CD4-positive, alpha-beta T cell (primary cell): ENCODE measurements around the gene PRPF19. TPM values are rescaled to one million over a fixed set of nuclear protein-coding genes. Genes with fewer than 3 reads are reported as not detected.

Source experiments
- ATAC-seq: fragments of 200-7000 bp; cut with Tn5 transposase; one replicate; pipeline ENCODE4 v1.10.0; 2022; ENCODE audit warnings: mild to moderate bottlenecking; ENCODE audit not compliant: poor library complexity
- CTCF ChIA-PET: fragments of 350-600 bp; sonication (Branson Sonifier 250); formaldehyde crosslinking; loops from one replicate; lab custom pipeline; 2021; ENCODE audit warnings: antibody characterized with exemption, inconsistent platforms; lab: Charles Lee
- POLR2A ChIA-PET: fragments of 350-600 bp; sonication (Branson Sonifier 250); formaldehyde crosslinking; loops from one replicate; lab custom pipeline; 2021; ENCODE audit warnings: antibody characterized with exemption, inconsistent platforms; lab: Charles Lee
- DNase-seq, 14 experiments: peaks; one replicate each; pipeline ENCODE4 v3.0.0-alpha.2; 2013 to 2020; ENCODE audit warnings: mixed read lengths in 2 of 14
- H3K27ac ChIP-seq, 2 donors: one replicate each; pipeline versions ENCODE4 v1.5.1 to v1.7.0; 2013; ENCODE audit warnings: low read length in 2 of 2, low read depth in 1 of 2, mild to moderate bottlenecking in 1 of 2
- H3K27me3 ChIP-seq, 2 experiments: 1 replicate in 1 of 2; 2 replicates in 1 of 2; pipeline versions ENCODE4 v1.6.1 to v1.7.0; 2013; ENCODE audit warnings: low read length in 2 of 2, control low read depth in 1 of 2, mild to moderate bottlenecking in 1 of 2, moderate library complexity in 1 of 2; ENCODE audit not compliant: insufficient read depth in 2 of 2, control insufficient read depth in 1 of 2
- H3K36me3 ChIP-seq: one replicate; pipeline ENCODE4 v1.6.1; 2013; ENCODE audit warnings: low read length, control low read depth; ENCODE audit not compliant: insufficient read depth
- H3K4me1 ChIP-seq: one replicate; pipeline ENCODE4 v1.6.1; 2013; ENCODE audit warnings: low read length, control low read depth; ENCODE audit not compliant: insufficient read depth
- H3K4me3 ChIP-seq: one replicate; pipeline ENCODE4 v1.5.1; 2013; ENCODE audit warnings: mild to moderate bottlenecking, low read length, moderate library complexity
- H3K9me3 ChIP-seq, 2 experiments: 1 replicate in 1 of 2; 2 replicates in 1 of 2; pipeline versions ENCODE4 v1.6.1 to v1.7.0; 2013; ENCODE audit warnings: low read length in 2 of 2, mild to moderate bottlenecking in 2 of 2, control low read depth in 1 of 2, moderate library complexity in 1 of 2; ENCODE audit not compliant: control insufficient read depth in 1 of 2, insufficient read depth in 1 of 2
- H3K27ac Mint-ChIP-seq: one replicate; pipeline ENCODE4 v1.8.0; 2020; ENCODE audit warnings: mixed read lengths
- H3K27me3 Mint-ChIP-seq: one replicate; pipeline ENCODE4 v1.8.0; 2021; ENCODE audit warnings: mixed read lengths
- H3K36me3 Mint-ChIP-seq: one replicate; pipeline ENCODE4 v1.8.0; 2021; ENCODE audit warnings: low read depth, mixed read lengths
- H3K4me1 Mint-ChIP-seq: one replicate; pipeline ENCODE4 v1.8.0; 2021; ENCODE audit warnings: low read depth, mixed read lengths
- H3K4me3 Mint-ChIP-seq: one replicate; pipeline ENCODE4 v1.8.0; 2020; ENCODE audit warnings: mild to moderate bottlenecking, mixed read lengths
- H3K9me3 Mint-ChIP-seq: one replicate; pipeline ENCODE4 v1.8.0; 2020; ENCODE audit warnings: mixed read lengths
- CTCF ChIP-seq: fragments of 200-600 bp; IDR thresholded peaks from one replicate; pipeline ENCODE4 v1.8.0; 2022; ENCODE audit warnings: antibody characterized with exemption, mild to moderate bottlenecking
- intact Hi-C, 2 experiments: fragments of 100-400 bp; cut with DNase I in 1 of 2; cut with micrococcal nuclease in 1 of 2; formaldehyde crosslinking; loops; one replicate each; pipeline versions ENCODE4 v1.15.1 to v1.9.0; 2023 to 2025; cut with DNase I, micrococcal nuclease
- total RNA-seq, 174 experiments: library from RNA in 2 of 174; stranded (reverse) in 2 of 174; gene quantifications; one replicate each; pipeline ENCODE4 v1.2.3 and lab custom pipeline; 2021 to 2026

The PRPF19 gene
- total RNA-seq, 2 experiments from 2014 or later, result 63.2 to 67.3 TPM

- ATAC-seq, result no peak
- TF ChIP-seq CTCF, result no peak
- Histone ChIP-seq H3K4me1 (no peaks in the 10 kb centered on the region), H3K9me3 (no peaks in the 10 kb centered on the region), H3K27me3 (no peaks in the 10 kb centered on the region), H3K36me3 (peaks cover 56% of the 10 kb centered on the region), H3K27ac (no peak overlapping the region), H3K4me3 (no peak overlapping the region)
- H3K4me1 Mint-ChIP-seq, result peaks cover 6% of the 10 kb centered on the region
- H3K36me3 Mint-ChIP-seq, result peaks cover 75% of the 10 kb centered on the region
- H3K27ac Mint-ChIP-seq, result no peak overlapping the region
- no peak overlapping the region for H3K4me3 Mint-ChIP-seq
- intact Hi-C loops, result loop anchor here in 1 of 2 experiments (5.0 kb wide), 1 partner anchor 114 kb away; no protein-coding TSS in a partner anchor
- no peaks in the 10 kb centered on the region for H3K27me3 Mint-ChIP-seq
- H3K9me3 Mint-ChIP-seq, result no peaks in the 10 kb centered on the region
- CTCF ChIA-PET, result interaction anchor here (1.8 kb wide), 1 partner anchor 8 kb away, joined by 4 read pairs; no protein-coding TSS in a partner anchor
- DNase-seq, result no peak
- POLR2A ChIA-PET, result interaction anchor here (1.4 kb wide), 1 partner anchor 20 kb away, joined by 3 read pairs; no protein-coding TSS in a partner anchor
These were observed 15.2 kb downstream of the PRPF19 start for GRCh38 chr11:60891103-60891741.

GRCh38 chr11:60890696-60891095, 15.7 kb downstream of the PRPF19 start:
- no peak for DNase-seq
- Mint-ChIP-seq H3K4me1 (peaks cover 6% of the 10 kb centered on the region), H3K27me3 (no peaks in the 10 kb centered on the region), H3K9me3 (no peaks in the 10 kb centered on the region), H3K36me3 (peaks cover 70% of the 10 kb centered on the region), H3K4me3 (no peak overlapping the region), H3K27ac (no peak overlapping the region)
- ChIA-PET POLR2A (interaction anchor here (1.4 kb wide), 1 partner anchor 19 kb away, joined by 3 read pairs; no protein-coding TSS in a partner anchor), CTCF (interaction anchor here (1.8 kb wide), 1 partner anchor 9 kb away, joined by 4 read pairs; no protein-coding TSS in a partner anchor)
- Histone ChIP-seq H3K4me1 (no peaks in the 10 kb centered on the region), H3K36me3 (peaks cover 51% of the 10 kb centered on the region), H3K27ac (no peak overlapping the region), H3K9me3 (no peaks in the 10 kb centered on the region), H3K27me3 (no peaks in the 10 kb centered on the region), H3K4me3 (no peak overlapping the region)
- intact Hi-C loops, result loop anchor here in 1 of 2 experiments (5.0 kb wide), 1 partner anchor 113 kb away; no protein-coding TSS in a partner anchor
- no peak for TF ChIP-seq CTCF
- no peak for ATAC-seq

- TF ChIP-seq CTCF, result no peak
- Mint-ChIP-seq H3K4me3 (no peak overlapping the region), H3K4me1 (peaks cover 6% of the 10 kb centered on the region), H3K27ac (no peak overlapping the region), H3K27me3 (no peaks in the 10 kb centered on the region), H3K9me3 (no peaks in the 10 kb centered on the region), H3K36me3 (peaks cover 67% of the 10 kb centered on the region)
- no peak for DNase-seq
- ChIA-PET CTCF (interaction anchor here (1.8 kb wide), 1 partner anchor 10 kb away, joined by 4 read pairs; no protein-coding TSS in a partner anchor), POLR2A (interaction anchor here (1.4 kb wide), 1 partner anchor 19 kb away, joined by 3 read pairs; no protein-coding TSS in a partner anchor)
- intact Hi-C loops, result loop anchor here in 1 of 2 experiments (5.0 kb wide), 1 partner anchor 113 kb away; no protein-coding TSS in a partner anchor
- H3K27me3 ChIP-seq, result no peaks in the 10 kb centered on the region
- H3K9me3 ChIP-seq, result no peaks in the 10 kb centered on the region
- H3K4me1 ChIP-seq, result no peaks in the 10 kb centered on the region
- ATAC-seq, result no peak
- H3K36me3 ChIP-seq, result peaks cover 42% of the 10 kb centered on the region
- H3K4me3 ChIP-seq, result no peak overlapping the region
- H3K27ac ChIP-seq, result no peak overlapping the region
These were observed 16.5 kb downstream of the PRPF19 start for GRCh38 chr11:60889869-60890311.
